ENCODE measurements around the gene HBD.

The HBD gene

DNA sequence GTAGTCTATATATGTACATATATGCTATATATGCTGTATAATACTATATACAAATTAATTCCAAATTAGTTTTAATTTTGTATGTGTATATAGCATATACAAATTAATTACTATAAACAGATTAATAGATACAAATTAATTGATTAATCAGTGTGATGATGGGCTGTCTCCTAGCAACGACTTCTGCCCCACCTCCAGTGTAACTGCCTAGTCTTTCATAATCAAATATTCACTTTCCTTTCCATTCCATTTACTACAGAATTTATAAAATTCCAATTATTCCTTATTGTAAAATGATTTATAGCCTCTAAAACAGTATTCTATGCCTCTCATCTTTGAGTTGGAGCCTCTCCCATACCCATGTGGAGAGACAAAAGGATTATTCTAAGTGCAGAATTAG is 976 bp downstream of the HBD start:
- DNase-seq (ENCODE audit: low read depth in 2 of 2): no peak

- DNase-seq (ENCODE audit: low read depth in 2 of 2): no peak
These were observed 1.5 kb downstream of the HBD start for GRCh38 chr11:5232821-5233220.

DNA sequence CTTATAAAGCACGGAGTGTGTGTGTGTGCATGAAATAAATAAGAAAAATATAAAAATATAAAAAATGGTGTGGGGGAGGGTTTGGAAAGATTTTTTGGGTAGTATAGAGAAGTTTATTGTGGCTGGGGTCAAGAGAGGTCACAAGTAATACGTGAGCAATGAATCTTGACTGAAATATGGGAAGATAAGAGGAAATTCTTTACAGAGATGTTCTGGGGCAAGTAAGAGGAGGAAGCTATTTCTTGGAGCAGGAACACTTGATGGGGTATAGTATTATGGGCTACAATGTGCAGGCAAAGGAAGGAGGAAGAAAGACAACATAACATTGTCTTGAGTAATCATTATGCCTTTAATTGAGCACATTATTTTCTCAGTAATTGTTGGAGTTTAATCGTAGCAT is 2.1 kb downstream of the HBD start:
- no peak for DNase-seq (ENCODE audit: low read depth in 2 of 2)

DNA sequence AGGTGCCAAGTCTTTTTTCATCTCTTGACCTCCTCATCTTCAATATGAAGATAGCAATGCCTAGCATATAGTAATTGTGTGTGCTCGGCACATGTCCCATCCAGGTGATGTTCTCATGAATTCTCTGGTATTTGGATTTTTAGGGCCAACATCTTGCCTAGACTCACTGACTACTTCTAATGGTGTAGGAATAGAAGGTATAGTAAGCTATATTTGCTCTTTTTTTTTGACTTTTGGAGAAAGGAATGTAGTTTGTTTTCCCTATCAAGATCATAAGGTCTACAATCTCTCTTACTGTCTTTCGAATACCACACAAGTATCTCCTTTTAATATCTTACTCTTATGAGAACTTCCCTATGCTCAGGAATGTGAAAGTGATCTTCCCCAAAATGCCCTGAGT is 3.2 kb downstream of the HBD start:
- no peak for DNase-seq (ENCODE audit: low read depth in 2 of 2)

DNA sequence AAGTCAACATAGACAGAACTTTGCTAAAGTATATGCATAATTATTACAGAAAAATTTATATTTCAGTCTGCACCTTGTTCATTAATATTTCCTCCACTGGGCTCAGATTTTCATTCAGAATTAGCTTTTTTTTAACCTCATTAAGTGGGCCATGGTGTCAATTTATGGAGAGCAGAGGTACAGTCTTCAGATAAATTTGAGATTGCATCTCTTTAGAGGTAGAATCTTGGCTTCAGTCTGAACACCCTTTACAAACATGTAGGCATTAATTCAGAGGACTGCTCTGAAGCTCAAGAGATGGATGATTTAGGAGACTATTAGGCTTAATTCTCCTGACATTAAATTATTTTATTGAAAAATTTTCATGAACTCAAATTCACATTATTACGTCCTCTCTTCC is 4.0 kb downstream of the HBD start:
- DNase-seq (ENCODE audit: low read depth in 2 of 2): no peak

GRCh38 chr11:5229796-5230195 is 4.5 kb downstream of the HBD start:
- no peak for DNase-seq (ENCODE audit: low read depth in 2 of 2)

GRCh38 chr11:5229356-5229755 is 4.9 kb downstream of the HBD start:
- no peak for DNase-seq (ENCODE audit: low read depth in 2 of 2)

DNA sequence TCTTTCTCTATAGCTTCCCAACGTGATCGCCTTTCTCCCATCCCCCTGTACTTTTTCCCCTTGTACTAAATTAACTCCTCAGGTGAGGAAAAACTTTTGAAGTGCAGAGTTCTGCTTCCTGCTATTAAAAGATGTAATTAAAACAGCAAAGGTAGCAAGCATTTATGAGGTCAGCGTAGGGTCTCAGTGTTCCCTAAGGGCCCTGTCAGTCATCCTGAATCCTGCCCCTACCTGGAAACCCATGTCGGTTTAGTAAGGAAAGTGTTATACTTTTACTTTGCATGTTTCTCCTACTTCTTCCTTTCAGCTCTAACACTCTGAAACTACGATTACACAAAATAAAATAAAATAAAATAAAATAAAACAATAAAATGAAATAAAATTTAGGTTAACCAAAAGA is 6.2 kb downstream of the HBD start:
- DNase-seq (ENCODE audit: low read depth in 2 of 2): no peak

DNA sequence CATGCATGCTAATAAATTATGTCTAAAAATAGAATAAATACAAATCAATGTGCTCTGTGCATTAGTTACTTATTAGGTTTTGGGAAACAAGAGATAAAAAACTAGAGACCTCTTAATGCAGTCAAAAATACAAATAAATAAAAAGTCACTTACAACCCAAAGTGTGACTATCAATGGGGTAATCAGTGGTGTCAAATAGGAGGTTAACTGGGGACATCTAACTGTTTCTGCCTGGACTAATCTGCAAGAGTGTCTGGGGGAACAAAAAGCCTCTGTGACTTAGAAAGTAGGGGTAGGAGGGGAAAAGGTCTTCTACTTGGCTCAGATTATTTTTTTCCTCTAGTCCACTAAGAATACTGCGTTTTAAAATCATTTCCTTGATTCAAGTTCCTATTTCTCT is 6.6 kb downstream of the HBD start:
- DNase-seq (ENCODE audit: low read depth in 2 of 2): no peak

DNA sequence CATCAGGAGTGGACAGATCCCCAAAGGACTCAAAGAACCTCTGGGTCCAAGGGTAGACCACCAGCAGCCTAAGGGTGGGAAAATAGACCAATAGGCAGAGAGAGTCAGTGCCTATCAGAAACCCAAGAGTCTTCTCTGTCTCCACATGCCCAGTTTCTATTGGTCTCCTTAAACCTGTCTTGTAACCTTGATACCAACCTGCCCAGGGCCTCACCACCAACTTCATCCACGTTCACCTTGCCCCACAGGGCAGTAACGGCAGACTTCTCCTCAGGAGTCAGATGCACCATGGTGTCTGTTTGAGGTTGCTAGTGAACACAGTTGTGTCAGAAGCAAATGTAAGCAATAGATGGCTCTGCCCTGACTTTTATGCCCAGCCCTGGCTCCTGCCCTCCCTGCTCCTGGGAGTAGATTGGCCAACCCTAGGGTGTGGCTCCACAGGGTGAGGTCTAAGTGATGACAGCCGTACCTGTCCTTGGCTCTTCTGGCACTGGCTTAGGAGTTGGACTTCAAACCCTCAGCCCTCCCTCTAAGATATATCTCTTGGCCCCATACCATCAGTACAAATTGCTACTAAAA is 7.5 kb downstream of the HBD start, which contains the start of gene HBB:
Gene HBB (minus strand): TSS at position 340 of the 579 bp plus-strand sequence. CDS start 50 bp downstream, at position 290.
- no peak for DNase-seq (ENCODE audit: low read depth in 2 of 2)

GRCh38 chr11:5225480-5225871 is 8.8 kb downstream of the HBD start:
- no peak for DNase-seq (ENCODE audit: low read depth in 2 of 2)

DNA sequence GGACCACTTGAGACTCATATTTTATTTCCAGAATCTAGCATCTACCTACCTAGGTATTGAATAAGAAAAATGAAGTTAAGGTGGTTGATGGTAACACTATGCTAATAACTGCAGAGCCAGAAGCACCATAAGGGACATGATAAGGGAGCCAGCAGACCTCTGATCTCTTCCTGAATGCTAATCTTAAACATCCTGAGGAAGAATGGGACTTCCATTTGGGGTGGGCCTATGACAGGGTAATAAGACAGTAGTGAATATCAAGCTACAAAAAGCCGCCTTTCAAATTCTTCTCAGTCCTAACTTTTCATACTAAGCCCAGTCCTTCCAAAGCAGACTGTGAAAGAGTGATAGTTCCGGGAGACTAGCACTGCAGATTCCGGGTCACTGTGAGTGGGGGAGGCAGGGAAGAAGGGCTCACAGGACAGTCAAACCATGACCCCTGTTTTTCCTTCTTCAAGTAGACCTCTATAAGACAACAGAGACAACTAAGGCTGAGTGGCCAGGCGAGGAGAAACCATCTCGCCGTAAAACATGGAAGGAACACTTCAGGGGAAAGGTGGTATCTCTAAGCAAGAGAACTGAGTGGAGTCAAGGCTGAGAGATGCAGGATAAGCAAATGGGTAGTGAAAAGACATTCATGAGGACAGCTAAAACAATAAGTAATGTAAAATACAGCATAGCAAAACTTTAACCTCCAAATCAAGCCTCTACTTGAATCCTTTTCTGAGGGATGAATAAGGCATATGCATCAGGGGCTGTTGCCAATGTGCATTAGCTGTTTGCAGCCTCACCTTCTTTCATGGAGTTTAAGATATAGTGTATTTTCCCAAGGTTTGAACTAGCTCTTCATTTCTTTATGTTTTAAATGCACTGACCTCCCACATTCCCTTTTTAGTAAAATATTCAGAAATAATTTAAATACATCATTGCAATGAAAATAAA is 9.5 kb downstream of the HBD start:
- DNase-seq (ENCODE audit: low read depth in 2 of 2): no peak

GRCh38 chr11:5223686-5224085 is 10.6 kb downstream of the HBD start:
- no peak for DNase-seq (ENCODE audit: low read depth in 2 of 2)

DNA sequence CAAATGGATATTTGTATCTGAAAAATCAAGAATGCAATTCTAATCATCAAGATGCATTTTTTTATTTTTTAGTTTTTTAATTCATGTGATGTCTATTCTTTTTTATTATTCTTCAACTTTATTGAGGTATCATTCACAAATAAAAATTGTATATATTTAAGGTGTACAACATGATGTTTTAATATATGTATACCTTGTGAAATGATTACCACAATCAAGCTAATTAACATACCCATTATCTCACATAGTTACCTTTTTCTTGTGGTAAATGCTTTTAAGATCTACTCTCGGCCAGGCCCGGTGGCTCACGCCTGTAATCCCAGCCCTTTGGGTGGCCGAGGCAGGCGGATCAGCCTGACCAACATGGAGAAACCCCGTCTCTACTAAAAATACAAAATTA is 11.1 kb downstream of the HBD start:
- no peak for DNase-seq (ENCODE audit: low read depth in 2 of 2)

- DNase-seq (ENCODE audit: low read depth in 2 of 2): no peak
These were observed 23.9 kb downstream of the HBD start for GRCh38 chr11:5210376-5210885.

- peak; percentile 12 to 27 for DNase-seq (ENCODE audit: low read depth in 2 of 2)
These were observed 29.5 kb downstream of the HBD start for GRCh38 chr11:5204787-5205186.

- DNase-seq (ENCODE audit: low read depth in 2 of 2): no peak
These were observed 30.9 kb downstream of the HBD start for GRCh38 chr11:5203366-5203765.

- no peak for DNase-seq (ENCODE audit: low read depth in 2 of 2)
These were observed 33.7 kb downstream of the HBD start, which contains the start of gene OR51V1 for GRCh38 chr11:5200582-5200981. Gene OR51V1 (minus strand): TSS chr11:5200682. CDS start chr11:5200682, 0 bp downstream.

GRCh38 chr11:5198285-5198684 is 36.0 kb downstream of the HBD start:
- no peak for DNase-seq (ENCODE audit: low read depth in 2 of 2)

GRCh38 chr11:5197536-5197935 is 36.7 kb downstream of the HBD start:
- no peak for DNase-seq (ENCODE audit: low read depth in 2 of 2)

DNA sequence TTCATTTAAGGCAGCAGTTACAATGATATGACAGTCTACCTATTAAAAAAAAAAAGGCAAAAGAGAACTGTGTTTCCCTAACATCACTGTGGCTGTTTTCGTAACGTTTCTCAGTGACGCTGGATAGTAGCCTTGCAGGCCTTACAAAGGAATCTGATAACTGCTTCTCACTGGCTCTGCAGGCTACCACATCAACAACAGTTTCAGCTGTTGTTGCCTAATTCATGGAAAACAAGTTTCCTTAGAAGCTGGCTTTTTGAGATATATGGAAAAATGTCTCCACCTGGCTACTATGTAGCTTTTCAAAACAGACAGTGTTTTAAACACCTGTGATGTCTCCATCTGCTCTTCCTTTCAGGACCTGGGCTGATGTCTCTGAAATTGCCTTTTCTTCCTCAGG is 37.6 kb downstream of the HBD start:
- no peak for DNase-seq (ENCODE audit: low read depth in 2 of 2)

DNA sequence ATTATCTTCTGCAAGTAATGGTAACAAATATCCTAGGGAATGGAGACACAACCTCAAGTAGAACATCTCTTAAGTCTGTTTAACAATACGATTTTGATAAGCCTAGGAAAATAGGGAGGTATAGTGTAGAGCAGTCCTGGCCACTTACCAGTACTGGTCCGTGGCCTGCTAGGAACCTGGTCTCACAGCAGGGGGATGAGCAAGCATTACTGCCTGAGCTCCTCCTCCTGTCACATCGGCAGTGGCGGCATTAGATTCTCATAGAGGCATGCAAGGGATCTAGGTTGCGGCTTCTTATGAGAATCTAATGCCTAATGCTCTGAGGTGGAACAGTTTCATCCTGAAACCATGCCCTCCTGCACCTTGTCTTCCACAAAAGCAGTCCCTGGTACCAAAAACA is 38.2 kb downstream of the HBD start:
- no peak for DNase-seq (ENCODE audit: low read depth in 2 of 2)

DNA sequence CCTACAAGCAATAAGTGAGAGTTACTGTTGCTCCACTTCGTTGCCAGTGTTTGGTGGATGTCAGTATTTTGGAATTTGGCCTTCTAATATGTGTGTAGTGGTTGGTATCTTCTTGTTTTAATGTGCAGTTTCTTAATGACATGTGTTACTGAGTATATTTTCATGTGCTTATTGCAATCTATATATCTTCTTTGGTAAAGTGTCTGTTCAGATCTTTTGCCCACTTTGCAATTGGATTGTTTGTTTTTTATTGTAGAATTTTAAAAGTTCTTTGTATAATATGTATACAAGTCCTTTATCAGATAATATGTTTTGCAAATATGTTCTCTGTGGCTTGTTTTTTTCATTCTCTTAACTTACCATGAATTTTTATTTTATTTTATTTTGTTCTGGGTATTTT is 41.5 kb downstream of the HBD start:
- no peak for DNase-seq (ENCODE audit: low read depth in 2 of 2)

Measured in fibroblast of skin of left quadriceps (primary cell).